Karpas-422 (cell line): ENCODE measurements around the gene TPSD1. TPM values are rescaled to one million over a fixed set of nuclear protein-coding genes. Genes with fewer than 3 reads are reported as not detected.

Experiments
- DNase-seq: peaks from one replicate; pipeline ENCODE4 v3.0.0-alpha.2; 2015
- H2AFZ ChIP-seq: fragments of 200-600 bp; sonication (generic); 2 replicates; pipeline ENCODE4 v1.6.1; 2014; ENCODE audit warnings: antibody characterized with exemption, low read length, mixed read lengths
- H3K27ac ChIP-seq: fragments of 200-600 bp; sonication (generic); 2 replicates; pipeline ENCODE4 v1.5.1; 2014; ENCODE audit warnings: mild to moderate bottlenecking, low read length, moderate library complexity
- H3K27me3 ChIP-seq: fragments of 200-600 bp; sonication (generic); 2 replicates; pipeline ENCODE4 v1.6.1; 2014; ENCODE audit warnings: low read length, mixed read lengths
- H3K36me3 ChIP-seq: fragments of 200-600 bp; sonication (generic); 2 replicates; pipeline ENCODE4 v1.6.1; 2014; ENCODE audit warnings: low read length, mixed read lengths; ENCODE audit not compliant: insufficient read depth
- H3K4me1 ChIP-seq: fragments of 200-600 bp; sonication (generic); 2 replicates; pipeline ENCODE4 v1.6.1; 2014; ENCODE audit warnings: mild to moderate bottlenecking, low read length, mixed read lengths
- H3K4me2 ChIP-seq: fragments of 200-600 bp; sonication (generic); 2 replicates; pipeline ENCODE4 v1.6.1; 2014; ENCODE audit warnings: low read length, low read depth, mild to moderate bottlenecking; ENCODE audit not compliant: poor library complexity, severe bottlenecking
- H3K4me3 ChIP-seq: fragments of 200-600 bp; sonication (generic); 2 replicates; pipeline ENCODE4 v1.5.1; 2014; ENCODE audit warnings: mild to moderate bottlenecking, antibody characterized with exemption, low read length, mixed read lengths
- H3K79me2 ChIP-seq: fragments of 200-600 bp; sonication (generic); 2 replicates; pipeline ENCODE4 v1.6.1; 2014; ENCODE audit warnings: mild to moderate bottlenecking, low read length, mixed read lengths
- H3K9ac ChIP-seq: fragments of 200-600 bp; sonication (generic); 2 replicates; pipeline ENCODE4 v1.6.0; 2014; ENCODE audit warnings: low read length
- H3K9me2 ChIP-seq: fragments of 200-600 bp; sonication (generic), shearing (Covaris generic); replicated peaks from 2 replicates; pipeline ENCODE4 v1.6.0; 2014; ENCODE audit warnings: mild to moderate bottlenecking, low read length, moderate library complexity; ENCODE audit not compliant: insufficient read depth
- H3K9me3 ChIP-seq: fragments of 300-700, 200-600 bp; sonication (generic); 2 replicates; pipeline ENCODE4 v1.6.1; 2014; ENCODE audit warnings: low read length, mixed read lengths
- H4K20me1 ChIP-seq: fragments of 200-600 bp; sonication (generic); 2 replicates; pipeline ENCODE4 v1.6.1; 2014; ENCODE audit warnings: mild to moderate bottlenecking, antibody characterized with exemption, low read length, low read depth; ENCODE audit not compliant: insufficient read depth
- total RNA-seq: library from RNA; depleted of rRNA; stranded (reverse); fragments of >200 nt; shearing (Covaris generic); gene quantifications from 2 replicates; pipeline ENCODE4 v1.2.3, GENCODE V29; 2014; ENCODE audit warnings: low replicate concordance

The TPSD1 gene
- total RNA-seq, 1 experiment from 2014 or later = not detected

- no peak overlapping the region for H3K9ac ChIP-seq
- no peak overlapping the region for H3K4me3 ChIP-seq
- no peak for DNase-seq
- no peak overlapping the region for H3K27ac ChIP-seq
- H3K9me2 ChIP-seq = no peaks in the 10 kb centered on the region
- H3K4me1 ChIP-seq = no peaks in the 10 kb centered on the region
- no peaks in the 10 kb centered on the region for H3K9me3 ChIP-seq
- H4K20me1 ChIP-seq = peaks cover 3% of the 10 kb centered on the region; the same call in 1 of the 2 replicates
- H2AFZ ChIP-seq = no peak overlapping the region
- no peaks in the 10 kb centered on the region for H3K36me3 ChIP-seq
- no peak overlapping the region for H3K4me2 ChIP-seq
- no peaks in the 10 kb centered on the region for H3K27me3 ChIP-seq
- no peaks in the 10 kb centered on the region for H3K79me2 ChIP-seq
These were observed 37.6 kb upstream of the TPSD1 start for GRCh38 chr16:1218061-1218929.

GRCh38 chr16:1218930-1219611 is 36.8 kb upstream of the TPSD1 start:
- H3K9me2 ChIP-seq = no peaks in the 10 kb centered on the region
- H3K9me3 ChIP-seq = no peaks in the 10 kb centered on the region
- H4K20me1 ChIP-seq = peaks cover 3% of the 10 kb centered on the region; the same call in 1 of the 2 replicates
- no peak overlapping the region for H3K27ac ChIP-seq
- H3K4me1 ChIP-seq = no peaks in the 10 kb centered on the region
- H3K4me2 ChIP-seq = no peak overlapping the region
- no peak for DNase-seq
- no peak overlapping the region for H2AFZ ChIP-seq
- no peaks in the 10 kb centered on the region for H3K27me3 ChIP-seq
- H3K36me3 ChIP-seq = no peaks in the 10 kb centered on the region
- no peaks in the 10 kb centered on the region for H3K79me2 ChIP-seq
- H3K9ac ChIP-seq = no peak overlapping the region
- H3K4me3 ChIP-seq = no peak overlapping the region

- Histone ChIP-seq H3K4me3 (no peak overlapping the region), H3K4me2 (no peak overlapping the region), H3K27me3 (no peaks in the 10 kb centered on the region), H3K4me1 (no peaks in the 10 kb centered on the region), H3K27ac (no peak overlapping the region), H3K9me3 (no peaks in the 10 kb centered on the region), H3K79me2 (no peaks in the 10 kb centered on the region), H3K36me3 (no peaks in the 10 kb centered on the region), H2AFZ (no peak overlapping the region), H4K20me1 (0 out of 2 replicates have a peak, but pooled peaks cover 3% of the 10 kb centered on the region), H3K9me2 (no peaks in the 10 kb centered on the region), H3K9ac (no peak overlapping the region)
- DNase-seq = no peak
These were observed 35.7 kb upstream of the TPSD1 start for GRCh38 chr16:1220098-1220728.

GRCh38 chr16:1220841-1221627 is 34.8 kb upstream of the TPSD1 start:
- no peaks in the 10 kb centered on the region for H3K9me2 ChIP-seq
- no peaks in the 10 kb centered on the region for H3K36me3 ChIP-seq
- no peaks in the 10 kb centered on the region for H3K4me1 ChIP-seq
- H3K4me3 ChIP-seq = no peak overlapping the region
- H3K9me3 ChIP-seq = no peaks in the 10 kb centered on the region
- no peaks in the 10 kb centered on the region for H3K79me2 ChIP-seq
- no peak overlapping the region for H3K27ac ChIP-seq
- H3K27me3 ChIP-seq = no peaks in the 10 kb centered on the region
- no peak overlapping the region for H2AFZ ChIP-seq
- 0 out of 2 replicates have a peak, but pooled peaks cover 3% of the 10 kb centered on the region for H4K20me1 ChIP-seq
- DNase-seq = no peak
- no peak overlapping the region for H3K4me2 ChIP-seq
- no peak overlapping the region for H3K9ac ChIP-seq

- Histone ChIP-seq H3K4me2 (no peak overlapping the region), H3K27ac (no peak overlapping the region), H3K36me3 (no peaks in the 10 kb centered on the region), H3K4me3 (no peak overlapping the region), H3K4me1 (no peaks in the 10 kb centered on the region), H3K27me3 (no peaks in the 10 kb centered on the region), H2AFZ (no peak overlapping the region), H3K79me2 (no peaks in the 10 kb centered on the region), H3K9me2 (no peaks in the 10 kb centered on the region), H3K9ac (no peak overlapping the region), H3K9me3 (no peaks in the 10 kb centered on the region), H4K20me1 (0 out of 2 replicates have a peak, but pooled peaks cover 3% of the 10 kb centered on the region)
- no peak for DNase-seq
These were observed 34.0 kb upstream of the TPSD1 start for GRCh38 chr16:1221628-1222552.

- Histone ChIP-seq H3K4me1 (no peaks in the 10 kb centered on the region), H4K20me1 (0 out of 2 replicates have a peak, but pooled peaks cover 3% of the 10 kb centered on the region), H3K9me3 (no peaks in the 10 kb centered on the region), H3K9me2 (no peaks in the 10 kb centered on the region), H3K4me3 (no peak overlapping the region), H3K36me3 (no peaks in the 10 kb centered on the region), H3K27me3 (no peaks in the 10 kb centered on the region), H3K27ac (no peak overlapping the region), H3K79me2 (no peaks in the 10 kb centered on the region), H3K9ac (no peak overlapping the region), H2AFZ (no peak overlapping the region), H3K4me2 (no peak overlapping the region)
- DNase-seq = no peak
These were observed 33.1 kb upstream of the TPSD1 start for GRCh38 chr16:1222553-1223354.
